NCI-H526 (cell line): ENCODE measurements around the gene RNPEPL1.

ENCODE experiments used
- DNase-seq, 2 experiments: peaks; one replicate each; lab custom pipeline; 2025; lab: John Stamatoyannopoulos, UW

Gene RNPEPL1

DNA sequence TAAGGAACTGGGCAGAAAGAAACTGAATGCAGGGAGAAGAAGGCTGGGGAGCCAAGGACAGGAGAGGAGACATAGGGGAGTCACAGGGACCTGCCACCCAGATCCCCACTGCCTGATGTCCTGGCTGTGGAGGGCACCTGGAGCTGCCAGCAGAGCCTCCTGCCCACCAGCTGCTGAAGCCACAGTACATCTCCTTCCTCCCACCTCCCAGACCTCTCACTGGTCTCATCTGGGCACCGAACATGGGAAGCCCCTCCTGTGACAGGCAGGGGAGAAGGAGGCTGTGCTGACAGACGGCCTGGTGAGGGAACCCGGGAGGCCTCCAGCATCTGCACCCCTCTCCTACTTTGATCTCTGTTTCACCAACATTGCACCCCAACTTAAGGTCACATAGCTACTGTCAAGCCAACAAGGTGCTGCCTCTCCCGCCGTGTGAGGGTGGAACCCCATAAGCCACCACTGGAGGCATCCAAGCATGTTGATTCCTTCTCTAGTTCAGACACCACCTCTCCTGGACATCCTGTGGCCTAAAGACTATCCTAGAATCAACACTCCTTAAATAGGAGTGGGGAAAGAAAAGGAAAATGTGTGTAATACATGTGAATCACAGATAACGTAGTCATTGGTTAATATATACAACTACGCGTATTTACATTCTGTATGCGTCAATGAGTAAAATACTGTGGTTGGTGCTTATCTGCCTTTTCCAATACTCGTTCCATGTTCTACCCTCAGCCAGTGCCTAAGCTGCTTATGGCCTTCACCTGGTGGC is 3.5 kb upstream of the RNPEPL1 start:
- DNase-seq, result no peak

DNA sequence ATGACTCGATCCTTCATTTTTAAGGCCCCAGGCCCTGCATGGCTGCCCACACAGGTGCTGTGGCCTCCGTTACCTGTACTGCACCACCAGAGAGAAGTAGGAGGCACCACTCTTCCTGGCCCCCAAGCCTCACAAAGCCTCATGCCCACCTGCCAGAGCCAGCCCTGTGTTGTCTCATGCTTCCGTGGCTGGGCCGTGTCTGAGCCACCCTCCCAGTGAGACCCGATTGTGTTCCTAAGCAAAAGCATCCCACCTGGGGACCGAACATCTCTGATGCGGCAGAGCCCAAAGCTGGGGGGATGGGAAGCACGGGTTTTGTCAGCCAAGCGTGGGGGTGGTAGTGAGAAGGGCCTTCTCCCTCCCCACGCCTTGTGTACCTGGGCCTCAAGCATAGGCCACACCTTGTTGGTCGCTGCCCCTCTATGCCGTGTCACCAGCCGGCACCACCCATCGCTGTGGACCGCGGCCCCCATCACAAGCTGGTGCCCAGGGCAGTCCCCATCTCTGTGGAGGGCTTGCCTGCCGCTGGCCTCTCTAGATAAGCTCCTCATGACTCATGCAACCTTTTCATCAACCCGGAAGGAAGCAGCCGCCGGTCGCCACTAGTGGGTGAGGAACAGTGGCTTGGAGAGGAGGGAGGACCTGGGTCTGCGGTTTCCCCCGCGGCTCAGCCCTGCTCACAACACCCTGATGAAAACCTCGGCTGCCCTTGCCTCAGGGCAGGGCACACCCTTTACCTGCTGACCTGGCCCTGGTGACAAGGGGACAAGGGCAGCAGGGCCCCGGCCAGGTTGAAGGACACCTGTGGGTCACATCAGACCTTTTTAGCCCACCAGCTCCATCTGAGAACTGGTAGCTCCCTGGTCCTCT is 2.7 kb upstream of the RNPEPL1 start:
- DNase-seq, result peak; percentile 34 to 65

DNA sequence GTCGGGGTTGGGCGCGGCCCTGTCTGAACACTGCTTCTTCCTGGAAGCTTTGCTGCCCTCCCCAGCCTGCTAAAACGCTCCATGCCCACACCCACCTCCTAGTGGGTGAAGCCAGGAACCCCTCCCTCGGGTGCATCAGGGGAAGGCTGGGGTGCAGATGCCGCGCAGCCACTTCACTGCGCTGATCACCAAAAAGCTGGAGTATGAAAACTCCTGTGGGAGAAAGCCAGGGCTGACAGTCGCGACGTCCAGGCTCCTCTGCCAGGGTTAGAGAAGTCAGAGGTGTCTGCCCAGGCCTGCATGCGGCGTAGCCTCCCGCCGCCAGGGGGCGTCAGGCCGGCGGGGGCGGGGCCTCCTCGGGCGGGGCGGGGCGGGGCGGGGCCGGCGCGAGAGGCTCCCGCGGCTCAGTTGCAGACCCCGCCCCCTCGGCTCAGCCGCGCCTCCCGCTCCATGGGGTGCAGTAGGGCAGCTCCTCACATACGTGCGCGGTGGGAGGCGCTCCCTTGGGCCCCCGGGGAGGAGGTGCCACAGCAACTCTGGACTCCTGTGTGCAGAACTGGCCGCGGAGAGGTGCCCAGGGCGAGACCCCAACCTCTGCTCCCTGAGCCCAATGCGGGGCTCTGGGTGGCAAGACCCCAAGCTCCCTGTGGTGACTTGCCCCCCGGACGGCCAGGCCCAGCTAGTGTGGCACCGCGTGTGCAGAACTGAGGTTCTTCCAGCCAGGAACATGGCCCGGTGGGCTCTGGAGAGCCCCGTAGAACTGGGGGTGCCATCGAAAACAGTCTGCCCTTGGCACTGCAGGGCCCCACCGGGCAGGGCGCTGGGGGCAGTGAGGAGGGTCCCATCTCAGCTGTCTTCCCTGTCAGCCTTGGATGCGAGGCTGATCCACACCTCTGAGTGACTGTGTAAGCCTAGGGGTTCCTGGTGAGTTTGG is 1.8 kb upstream of the RNPEPL1 start:
- peak; percentile 54 to 94 for DNase-seq

DNA sequence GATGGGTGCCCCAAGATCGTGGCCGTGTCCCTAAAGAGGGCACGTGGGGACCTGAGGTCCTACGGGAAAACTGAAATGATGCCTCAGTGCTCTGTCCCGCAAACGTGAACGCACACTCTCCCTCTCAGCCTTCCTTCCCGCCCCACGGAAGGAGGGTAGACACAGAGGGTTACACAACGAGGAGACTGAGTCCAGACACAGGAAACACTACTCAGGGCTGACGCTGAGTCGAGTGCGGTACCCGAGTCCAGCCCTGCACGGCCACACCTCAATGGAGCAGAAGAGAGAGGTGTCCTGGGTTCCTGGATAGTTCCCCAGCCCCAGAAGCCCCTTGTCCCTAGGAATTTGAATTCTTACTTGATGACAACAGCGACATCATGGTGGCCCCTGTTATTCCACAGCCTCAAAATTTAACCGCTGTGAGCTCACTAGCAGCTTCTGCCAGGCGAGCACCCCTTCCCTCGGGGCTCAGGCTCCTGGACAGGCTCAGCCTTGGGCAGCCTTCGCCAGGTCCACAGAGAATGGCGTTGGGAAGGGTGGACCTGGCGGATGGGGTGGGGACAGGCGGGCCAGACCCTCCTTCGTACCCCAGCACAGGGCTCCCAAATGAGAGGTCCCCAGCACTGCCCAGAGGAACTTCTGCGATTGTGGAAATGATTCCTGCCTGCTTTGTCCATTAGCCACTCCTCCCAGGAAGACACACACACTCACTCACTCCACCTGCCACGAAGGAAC is 980 bp upstream of the RNPEPL1 start:
- DNase-seq, result peak in 1 of 2 experiments; percentile 61

DNA sequence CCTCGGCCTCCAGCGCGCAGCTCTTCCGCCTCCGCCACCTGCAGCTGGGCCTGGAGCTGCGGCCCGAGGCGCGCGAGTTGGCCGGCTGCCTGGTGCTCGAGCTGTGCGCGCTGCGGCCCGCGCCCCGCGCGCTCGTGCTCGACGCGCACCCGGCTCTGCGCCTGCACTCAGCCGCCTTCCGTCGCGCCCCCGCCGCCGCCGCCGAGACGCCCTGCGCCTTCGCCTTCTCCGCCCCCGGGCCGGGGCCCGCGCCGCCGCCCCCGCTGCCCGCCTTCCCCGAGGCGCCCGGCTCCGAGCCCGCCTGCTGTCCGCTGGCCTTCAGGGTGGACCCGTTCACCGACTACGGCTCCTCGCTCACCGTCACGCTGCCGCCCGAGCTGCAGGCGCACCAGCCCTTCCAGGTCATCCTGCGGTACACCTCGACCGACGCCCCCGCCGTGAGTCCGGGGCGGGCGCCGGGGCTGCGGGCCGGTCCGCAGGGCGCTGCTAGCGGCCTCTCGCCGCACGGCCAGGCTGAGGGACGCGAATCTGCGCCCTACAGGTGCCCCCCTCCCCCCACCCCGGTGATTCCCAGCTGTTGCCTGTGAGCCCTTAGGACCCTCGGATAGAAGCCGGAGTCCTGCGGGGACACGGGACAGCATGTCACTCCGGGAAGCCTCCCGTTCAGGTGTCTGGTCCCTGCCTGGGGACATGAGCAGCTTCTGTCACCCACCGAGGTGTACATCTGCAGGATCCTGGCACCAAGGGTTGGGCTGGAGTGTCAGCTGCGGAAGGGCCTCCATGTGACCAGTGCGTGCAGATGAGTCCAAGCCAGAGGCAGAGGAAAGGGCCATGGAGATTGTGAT is 616 bp downstream of the RNPEPL1 start:
- peak; percentile 31 to 77 for DNase-seq

DNA sequence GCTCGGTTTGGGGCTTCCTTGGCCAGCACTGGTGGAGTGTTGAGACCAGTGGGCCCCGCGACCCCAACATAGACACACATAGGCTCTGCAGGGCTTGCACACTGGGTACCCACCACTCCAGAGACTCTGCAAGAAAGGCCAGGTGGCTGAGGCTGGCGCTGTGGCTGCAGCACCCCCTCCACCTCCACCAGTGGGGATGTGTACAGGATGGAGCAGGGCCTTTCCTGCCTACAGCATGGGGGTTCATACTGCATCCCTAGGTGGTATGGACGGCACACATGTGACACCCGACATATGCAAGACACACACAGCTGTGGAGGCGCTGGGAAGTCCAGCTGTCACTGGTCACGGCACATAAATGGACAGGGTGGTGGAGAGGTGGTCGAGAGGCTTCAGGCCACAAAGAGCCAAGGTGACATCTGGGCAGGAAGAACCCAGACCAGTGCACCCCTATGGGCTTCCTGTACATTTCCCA is 1.3 kb downstream of the RNPEPL1 start:
- DNase-seq, result no peak

DNA sequence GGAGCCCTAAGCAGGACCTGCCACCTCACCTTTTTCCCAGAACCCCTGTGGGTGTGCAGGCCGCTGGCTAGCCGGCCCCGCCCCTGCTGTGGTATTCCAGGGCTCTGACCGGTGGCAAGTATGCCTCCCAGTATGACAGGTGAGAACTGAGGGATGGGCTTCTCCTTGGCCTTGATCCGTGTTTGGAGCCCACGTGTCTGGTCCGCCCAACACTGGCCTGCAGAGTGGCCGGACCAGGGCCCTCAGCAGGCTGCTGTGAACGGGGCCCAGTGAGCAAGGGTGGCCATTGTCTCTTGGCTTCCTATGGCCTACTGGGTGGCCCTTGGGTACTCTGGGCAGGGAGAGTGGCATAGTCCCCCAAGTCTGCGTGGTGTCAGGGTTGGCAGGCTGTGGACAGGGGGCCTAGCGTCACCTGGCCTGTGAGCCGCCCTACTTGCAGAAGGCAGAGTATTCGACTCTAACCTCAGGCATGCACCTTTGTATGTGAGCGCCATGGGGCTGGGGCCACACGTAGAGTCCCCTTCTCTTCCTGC is 1.8 kb downstream of the RNPEPL1 start:
- no peak for DNase-seq

DNA sequence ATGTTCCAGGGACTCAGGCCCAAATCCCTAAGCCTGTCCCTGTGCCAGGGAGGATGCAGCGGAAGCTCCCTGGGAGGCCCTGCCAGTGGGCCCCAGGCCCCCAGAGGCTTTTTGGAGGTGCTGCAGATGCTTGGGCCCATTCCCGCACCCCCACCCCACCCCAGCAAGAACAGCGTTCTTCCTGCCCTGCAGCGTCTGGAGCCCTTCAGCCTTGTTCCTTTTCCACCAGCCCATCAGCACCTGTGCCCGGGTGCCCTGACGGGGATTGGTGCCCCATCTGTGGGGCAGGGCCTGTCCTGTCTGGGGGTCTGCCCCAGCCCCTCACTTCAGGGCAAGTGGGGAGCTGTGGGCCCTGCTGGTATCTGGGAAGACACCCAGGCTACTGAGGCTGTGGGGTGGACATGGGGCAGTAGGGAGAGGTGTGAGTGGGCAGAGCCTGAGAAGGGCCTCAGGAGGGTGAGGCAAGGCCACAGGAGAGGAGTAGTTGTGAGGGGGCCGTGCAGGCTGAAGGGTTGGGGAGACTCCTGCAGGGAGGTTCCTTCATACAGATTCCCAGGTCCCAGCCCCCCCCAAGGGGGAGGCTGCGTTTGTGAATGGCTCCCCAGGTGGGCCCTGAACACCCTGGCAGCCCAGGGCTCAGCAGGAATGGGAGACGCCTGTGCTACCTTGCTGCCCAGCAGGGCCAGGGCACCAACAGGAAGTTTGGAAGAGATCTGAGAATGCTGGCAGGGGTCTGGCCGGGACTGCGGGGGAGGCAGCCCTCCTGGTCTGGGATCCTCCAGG is 2.4 kb downstream of the RNPEPL1 start:
- no peak for DNase-seq

DNA sequence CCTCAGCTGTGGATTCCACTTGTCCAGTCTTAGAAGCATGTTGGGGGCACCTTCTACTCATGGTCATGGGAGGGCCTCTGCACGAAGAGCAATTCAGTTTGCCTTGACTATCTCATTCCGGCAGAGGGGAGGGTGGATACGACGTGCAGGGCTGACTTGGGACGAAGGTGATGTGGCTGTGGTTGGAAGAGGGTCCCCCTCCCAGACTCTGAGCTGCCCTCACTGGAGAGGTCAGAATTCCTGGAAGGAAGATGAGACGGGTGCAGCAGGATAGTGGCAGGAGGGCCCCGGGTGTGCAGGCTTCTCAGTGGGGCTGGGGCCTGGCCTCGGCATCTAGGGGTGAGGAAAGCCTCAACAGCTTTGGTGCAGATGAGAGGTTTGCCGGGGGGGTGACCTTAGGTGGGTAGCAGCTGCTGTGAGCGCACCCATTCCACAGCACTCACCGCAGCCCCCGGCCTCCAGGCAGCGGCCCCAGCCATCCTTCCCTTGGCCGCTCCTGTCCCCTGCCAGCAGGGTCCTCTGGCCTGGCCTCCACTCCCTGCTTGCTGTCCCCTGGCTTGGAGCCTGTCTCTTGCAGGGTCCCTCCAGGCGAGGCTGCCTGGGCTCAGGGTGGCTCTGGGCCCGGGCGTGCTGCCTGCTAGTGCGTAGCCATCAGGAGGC is 3.2 kb downstream of the RNPEPL1 start:
- no peak for DNase-seq

DNA sequence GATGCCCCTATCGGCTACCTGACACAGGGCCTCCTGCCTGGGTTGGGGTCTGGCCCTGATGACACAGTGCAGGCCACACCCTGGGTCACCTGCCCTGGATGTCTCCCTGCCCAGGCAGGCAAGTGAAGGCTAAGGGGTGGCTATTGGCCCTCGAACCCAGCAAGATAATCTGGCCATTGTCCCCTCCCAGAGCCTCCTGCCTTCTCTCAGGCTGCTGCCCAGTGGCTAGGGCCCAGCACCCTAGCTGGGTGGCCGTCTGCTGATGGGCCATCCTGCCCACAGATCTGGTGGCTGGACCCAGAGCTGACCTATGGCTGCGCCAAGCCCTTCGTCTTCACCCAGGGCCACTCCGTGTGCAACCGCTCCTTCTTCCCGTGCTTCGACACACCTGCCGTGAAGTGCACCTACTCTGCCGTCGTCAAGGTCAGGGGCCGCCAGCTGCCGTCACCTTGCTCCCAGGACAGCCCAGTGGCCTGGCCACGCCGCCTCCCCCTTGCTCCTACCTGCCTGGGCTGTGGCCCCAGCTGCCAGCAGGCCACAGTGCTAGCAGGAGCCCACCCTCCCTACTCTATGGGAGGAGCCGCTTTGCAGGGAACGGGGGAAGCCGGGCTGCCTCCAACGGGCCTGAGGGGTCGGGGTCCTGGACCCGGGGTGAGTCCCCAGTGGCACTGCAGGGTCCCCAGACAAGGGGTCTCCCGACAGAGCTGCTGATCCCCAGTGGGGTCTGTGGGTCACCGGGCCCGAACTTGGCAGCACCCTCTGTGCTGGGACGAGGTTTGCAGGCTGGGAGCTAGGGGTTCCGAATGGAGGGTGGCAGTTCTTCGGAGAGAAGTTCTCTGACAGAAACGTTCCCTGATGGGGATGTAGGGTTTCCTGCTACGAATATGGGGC is 4.1 kb downstream of the RNPEPL1 start:
- DNase-seq, result no peak

DNA sequence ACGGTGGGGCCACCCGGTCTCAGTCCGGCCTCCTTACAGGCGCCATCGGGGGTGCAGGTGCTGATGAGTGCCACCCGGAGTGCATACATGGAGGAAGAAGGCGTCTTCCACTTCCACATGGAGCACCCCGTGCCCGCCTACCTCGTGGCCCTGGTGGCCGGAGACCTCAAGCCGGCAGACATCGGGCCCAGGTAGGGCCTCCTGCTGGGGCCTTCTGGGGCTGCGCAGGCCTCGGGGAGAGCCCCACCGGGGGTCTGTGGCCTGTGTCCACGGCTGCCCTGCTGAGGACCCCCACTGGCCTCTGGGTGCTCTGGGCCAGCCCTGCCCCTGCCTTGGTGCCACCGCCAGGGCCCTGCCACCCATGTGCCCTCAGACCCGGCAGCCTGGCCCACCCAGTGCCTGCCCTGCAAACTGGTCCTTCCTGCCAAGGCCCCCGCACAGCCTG is 4.8 kb downstream of the RNPEPL1 start:
- DNase-seq, result no peak

DNA sequence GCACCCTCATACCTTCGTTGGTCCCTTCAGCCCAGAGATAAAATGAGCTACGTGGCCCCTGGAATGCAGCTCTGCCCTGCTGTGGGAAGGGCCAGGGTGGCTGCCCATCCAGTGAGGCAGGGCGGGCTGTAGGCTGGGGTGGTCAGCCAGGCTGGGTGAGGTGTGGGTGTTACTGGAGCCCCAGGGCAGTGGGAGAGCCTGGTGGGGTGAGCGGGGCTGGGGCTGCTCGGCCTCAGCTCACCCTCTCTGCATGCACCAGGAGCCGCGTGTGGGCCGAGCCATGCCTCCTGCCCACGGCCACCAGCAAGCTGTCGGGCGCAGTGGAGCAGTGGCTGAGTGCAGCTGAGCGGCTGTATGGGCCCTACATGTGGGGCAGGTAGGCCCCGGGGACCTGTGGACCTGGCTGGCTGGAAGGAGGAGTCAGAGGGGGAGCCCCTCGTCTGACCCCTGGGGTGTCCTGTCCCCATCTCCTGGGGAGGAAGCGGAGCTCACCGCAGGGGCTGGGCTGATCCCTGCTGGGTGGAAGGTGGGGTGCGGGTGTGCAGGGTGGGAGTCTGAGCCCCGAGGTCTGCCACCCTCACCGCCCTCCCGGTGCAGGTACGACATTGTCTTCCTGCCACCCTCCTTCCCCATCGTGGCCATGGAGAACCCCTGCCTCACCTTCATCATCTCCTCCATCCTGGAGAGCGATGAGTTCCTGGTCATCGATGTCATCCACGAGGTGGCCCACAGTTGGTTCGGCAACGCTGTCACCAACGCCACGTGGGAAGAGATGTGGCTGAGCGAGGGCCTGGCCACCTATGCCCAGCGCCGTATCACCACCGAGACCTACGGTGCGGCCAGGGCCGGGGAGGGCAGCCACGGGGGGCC is 5.5 kb downstream of the RNPEPL1 start:
- DNase-seq, result no peak

DNA sequence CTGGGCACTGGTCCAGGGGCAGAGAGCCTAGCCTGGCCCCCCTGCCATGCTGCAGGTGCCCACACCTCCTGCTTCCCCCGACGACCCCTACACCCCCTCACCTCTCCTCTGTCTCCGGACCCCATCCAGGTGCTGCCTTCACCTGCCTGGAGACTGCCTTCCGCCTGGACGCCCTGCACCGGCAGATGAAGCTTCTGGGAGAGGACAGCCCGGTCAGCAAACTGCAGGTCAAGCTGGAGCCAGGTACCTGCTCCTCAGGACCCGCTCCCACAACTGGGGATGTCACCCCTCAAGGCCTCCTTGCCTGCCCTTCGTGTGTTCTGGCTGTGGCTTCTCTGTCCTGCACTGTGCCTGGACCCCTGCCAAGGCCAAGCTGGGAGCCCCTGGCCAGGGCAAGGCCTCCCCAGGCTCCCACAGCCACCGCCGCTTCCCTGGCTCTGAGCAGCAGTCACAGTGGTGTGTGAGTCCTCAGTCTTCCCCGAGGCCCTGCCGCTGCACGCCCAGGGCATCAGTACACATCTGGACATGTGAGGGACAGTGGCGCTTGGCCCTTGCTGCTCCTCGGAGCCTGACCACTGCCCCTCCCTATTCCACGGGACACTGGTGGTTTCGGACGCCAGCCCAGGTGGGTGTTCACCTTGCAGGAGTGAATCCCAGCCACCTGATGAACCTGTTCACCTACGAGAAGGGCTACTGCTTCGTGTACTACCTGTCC is 6.3 kb downstream of the RNPEPL1 start:
- DNase-seq, result no peak

DNA sequence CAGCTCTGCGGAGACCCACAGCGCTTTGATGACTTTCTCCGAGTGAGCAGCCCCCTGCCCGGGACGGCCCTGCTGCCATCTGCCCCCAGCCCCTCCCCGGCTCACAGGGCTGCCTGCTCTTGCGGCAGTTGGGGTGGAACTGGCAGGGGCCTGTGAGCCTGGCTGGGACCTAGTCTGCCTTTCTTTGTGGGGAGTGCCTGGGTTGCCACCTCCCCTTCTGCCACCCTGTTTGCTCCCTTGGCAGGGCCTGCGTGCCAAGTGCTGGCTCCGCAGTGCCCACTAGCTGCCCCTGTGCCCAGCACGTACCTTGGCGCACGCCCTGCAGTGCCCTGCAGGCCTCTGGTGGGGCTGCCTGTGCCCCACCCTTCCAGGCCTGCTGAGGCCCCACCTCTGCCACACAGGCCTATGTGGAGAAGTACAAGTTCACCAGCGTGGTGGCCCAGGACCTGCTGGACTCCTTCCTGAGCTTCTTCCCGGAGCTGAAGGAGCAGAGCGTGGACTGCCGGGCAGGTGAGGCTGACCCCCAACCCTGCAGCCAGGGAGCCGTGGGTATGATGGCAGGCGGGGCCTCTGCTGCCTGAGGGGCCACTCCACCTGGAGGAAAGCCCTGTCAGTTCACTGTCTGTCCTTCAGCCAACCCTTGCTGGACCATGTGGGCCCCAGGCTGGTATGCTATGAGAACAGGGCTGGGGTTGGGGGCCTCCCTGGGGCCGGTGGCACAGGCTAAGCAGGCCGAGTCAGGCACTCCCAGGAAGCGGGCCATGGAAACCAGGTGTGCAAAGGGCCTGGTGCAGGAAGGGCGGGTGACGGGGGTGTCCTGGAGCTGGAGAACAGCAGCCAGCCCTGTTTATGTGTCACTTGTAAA is 7.0 kb downstream of the RNPEPL1 start:
- no peak for DNase-seq

DNA sequence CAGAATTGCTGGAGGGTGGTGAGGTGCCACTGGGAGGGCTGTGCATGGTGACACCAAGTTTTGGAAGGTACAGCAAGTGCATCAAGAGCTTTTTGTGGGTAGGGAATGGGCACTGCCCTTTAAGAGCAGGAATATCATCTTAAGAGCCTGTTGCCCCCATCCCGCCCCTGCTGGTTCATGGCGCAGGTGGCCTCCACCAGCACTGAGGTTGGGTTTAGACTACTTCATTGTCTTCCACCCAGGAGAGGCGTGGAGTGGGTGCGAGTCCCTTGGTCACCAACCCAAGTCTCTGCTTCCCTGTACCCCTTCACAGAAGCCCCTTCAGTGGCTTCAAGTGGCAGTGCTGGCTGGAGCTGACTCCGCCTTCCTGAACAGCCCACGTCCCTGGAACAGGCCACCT is 7.8 kb downstream of the RNPEPL1 start:
- DNase-seq, result no peak
